ENCODE measurements around the gene MCAM.

Gene MCAM

GRCh38 chr11:119262668-119263351, 54.1 kb downstream of the MCAM start:
- no peak for DNase-seq (ENCODE audit: low read depth)

GRCh38 chr11:119258983-119259382, 57.9 kb downstream of the MCAM start:
- no peak for DNase-seq (ENCODE audit: low read depth)
